GM23338 (cell line): Measurements from ENCODE around the gene RTEL1. TPM values are rescaled to one million over a fixed set of nuclear protein-coding genes. Genes with fewer than 3 reads are reported as not detected.

Experiments used
- ATAC-seq: fragments of 200-7000 bp; cut with Tn5 transposase; 3 replicates; pipeline ENCODE4 v1.9.1; 2020
- DNase-seq: peaks from one replicate; pipeline ENCODE4 v3.0.0-alpha.2; 2015; ENCODE audit warnings: low spot score
- H2AFZ ChIP-seq: fragments of 200-600 bp; sonication (generic); 2 replicates; pipeline ENCODE4 v1.8.0; 2016; ENCODE audit warnings: antibody characterized with exemption, mild to moderate bottlenecking, moderate library complexity
- H3F3A ChIP-seq: fragments of 200-600 bp; sonication (generic); replicated peaks from 2 replicates; pipeline ENCODE4 v1.8.0; 2017; ENCODE audit warnings: antibody characterized with exemption, mixed run types, low read depth
- H3K27ac ChIP-seq: fragments of 200-600 bp; sonication (generic); 2 replicates; pipeline ENCODE4 v1.6.1; 2016; ENCODE audit warnings: low read depth
- H3K27me3 ChIP-seq: fragments of 200-600 bp; sonication (generic); 2 replicates; pipeline ENCODE4 v1.8.0; 2016; ENCODE audit warnings: mild to moderate bottlenecking, mixed run types, moderate library complexity; ENCODE audit not compliant: insufficient read depth
- H3K36me3 ChIP-seq: fragments of 200-600 bp; sonication (generic); 2 replicates; pipeline ENCODE4 v1.8.0; 2016; ENCODE audit warnings: mild to moderate bottlenecking; ENCODE audit not compliant: insufficient read depth
- H3K4me1 ChIP-seq: fragments of 200-600 bp; sonication (generic); 2 replicates; pipeline ENCODE4 v1.8.0; 2016; ENCODE audit warnings: mild to moderate bottlenecking, moderate library complexity; ENCODE audit not compliant: insufficient read depth
- H3K4me2 ChIP-seq: fragments of 200-600 bp; sonication (generic); 2 replicates; pipeline ENCODE4 v1.7.1; 2017; ENCODE audit warnings: mixed run types
- H3K4me3 ChIP-seq: fragments of 200-600 bp; sonication (generic); 2 replicates; pipeline ENCODE4 v1.6.1; 2016; ENCODE audit warnings: mixed run types
- H3K79me2 ChIP-seq: fragments of 200-600 bp; sonication (generic); replicated peaks from 2 replicates; pipeline ENCODE4 v1.8.0; 2017; ENCODE audit warnings: mild to moderate bottlenecking; ENCODE audit not compliant: insufficient read depth
- H3K9me2 ChIP-seq: fragments of 200-600 bp; sonication (generic); 2 replicates; pipeline ENCODE4 v1.8.0; 2017; ENCODE audit not compliant: insufficient read depth
- H4K20me1 ChIP-seq: fragments of 200-600 bp; sonication (generic); replicated peaks from 2 replicates; pipeline ENCODE4 v1.8.0; 2017; ENCODE audit warnings: mild to moderate bottlenecking; ENCODE audit not compliant: insufficient read depth
- H3K27ac Mint-ChIP-seq: 2 replicates; pipeline ENCODE4 v1.8.0; 2020; ENCODE audit warnings: inconsistent platforms, mild to moderate bottlenecking, moderate library complexity, mixed read lengths
- H3K27me3 Mint-ChIP-seq: 3 replicates; pipeline ENCODE4 v1.8.0; 2022; ENCODE audit warnings: low read depth, mild to moderate bottlenecking, moderate library complexity, mixed read lengths, inconsistent platforms; ENCODE audit not compliant: insufficient read depth, poor library complexity
- H3K36me3 Mint-ChIP-seq: 3 replicates; pipeline ENCODE4 v1.8.0; 2021; ENCODE audit warnings: low read depth, mild to moderate bottlenecking, inconsistent platforms, moderate library complexity, mixed read lengths
- H3K4me1 Mint-ChIP-seq: 3 replicates; pipeline ENCODE4 v1.8.0; 2020; ENCODE audit warnings: mild to moderate bottlenecking, inconsistent platforms, mixed read lengths
- H3K4me3 Mint-ChIP-seq: 3 replicates; pipeline ENCODE4 v1.8.0; 2021; ENCODE audit warnings: moderate library complexity, mild to moderate bottlenecking, inconsistent platforms, mixed read lengths
- H3K9me3 Mint-ChIP-seq: 3 replicates; pipeline ENCODE4 v1.8.0; 2020; ENCODE audit warnings: moderate library complexity, mild to moderate bottlenecking, inconsistent platforms, mixed read lengths
- CREB1 ChIP-seq: fragments of 250-450 bp; sonication (Bioruptor Pico); IDR thresholded peaks from 2 replicates; pipeline ENCODE4 v1.5.0; 2020; ENCODE audit warnings: low read depth, mild to moderate bottlenecking, moderate library complexity
- EZH2 ChIP-seq: fragments of 200-600 bp; sonication (generic); IDR thresholded peaks from one replicate; pipeline ENCODE4 v1.8.0; 2017; ENCODE audit warnings: antibody characterized with exemption, mild to moderate bottlenecking, low read depth; ENCODE audit not compliant: unreplicated experiment
- EZH2phosphoT487 ChIP-seq: fragments of 200-600 bp; sonication (generic); IDR thresholded peaks from one replicate; pipeline ENCODE4 v1.8.1; 2018; ENCODE audit warnings: antibody characterized with exemption; ENCODE audit not compliant: unreplicated experiment
- JUNB ChIP-seq: IDR thresholded peaks from one replicate; pipeline ENCODE4 v1.6.1; 2016; ENCODE audit warnings: antibody characterized with exemption; ENCODE audit not compliant: unreplicated experiment
- STAT1 ChIP-seq: IDR thresholded peaks from one replicate; pipeline ENCODE4 v1.6.1; 2016; ENCODE audit warnings: antibody characterized with exemption; ENCODE audit not compliant: unreplicated experiment
- ZNF114 ChIP-seq: fragments of 250-450 bp; sonication (Bioruptor Pico); IDR thresholded peaks from 2 replicates; pipeline ENCODE4 v1.5.0; 2020; ENCODE audit warnings: mild to moderate bottlenecking, moderate library complexity
- polyA plus RNA-seq: library from polyadenylated mRNA; unstranded; fragments of >200 nt; fragmentation: Nextera tagmentation; extraction: Ambion mirVana; gene quantifications from 2 replicates; pipeline ENCODE4 v1.2.1, GENCODE V29; 2016
- total RNA-seq: library from RNA; depleted of rRNA; stranded (reverse); fragments of >200 nt; shearing (Covaris generic); gene quantifications from 2 replicates; pipeline ENCODE4 v1.2.3, GENCODE V29; 2014
- TF ChIP-seq, protein P1 (sequence below): IDR thresholded peaks from one replicate; pipeline ENCODE4 v1.6.1; 2018; ENCODE audit warnings: antibody characterized with exemption; ENCODE audit not compliant: unreplicated experiment
- TF ChIP-seq, protein P2 (sequence below), 2 experiments: fragments of 200-600 bp in 1 of 2; sonication (generic) in 1 of 2; conservative IDR thresholded peaks; 2 replicates each; pipeline versions ENCODE4 v1.5.1 to v1.6.1; 2016 to 2017; ENCODE audit warnings: antibody characterized with exemption in 2 of 2, low read depth in 2 of 2, mild to moderate bottlenecking in 2 of 2, moderate library complexity in 1 of 2
- TF ChIP-seq, protein P3 (sequence below): fragments of 250-450 bp; sonication (Bioruptor Pico); IDR thresholded peaks from 2 replicates; pipeline ENCODE4 v1.5.0; 2020; ENCODE audit warnings: mild to moderate bottlenecking, moderate library complexity

Gene RTEL1
- total and polyA plus RNA-seq, 2 experiments from 2014 or later, result 14.2 to 34.5 TPM

DNA sequence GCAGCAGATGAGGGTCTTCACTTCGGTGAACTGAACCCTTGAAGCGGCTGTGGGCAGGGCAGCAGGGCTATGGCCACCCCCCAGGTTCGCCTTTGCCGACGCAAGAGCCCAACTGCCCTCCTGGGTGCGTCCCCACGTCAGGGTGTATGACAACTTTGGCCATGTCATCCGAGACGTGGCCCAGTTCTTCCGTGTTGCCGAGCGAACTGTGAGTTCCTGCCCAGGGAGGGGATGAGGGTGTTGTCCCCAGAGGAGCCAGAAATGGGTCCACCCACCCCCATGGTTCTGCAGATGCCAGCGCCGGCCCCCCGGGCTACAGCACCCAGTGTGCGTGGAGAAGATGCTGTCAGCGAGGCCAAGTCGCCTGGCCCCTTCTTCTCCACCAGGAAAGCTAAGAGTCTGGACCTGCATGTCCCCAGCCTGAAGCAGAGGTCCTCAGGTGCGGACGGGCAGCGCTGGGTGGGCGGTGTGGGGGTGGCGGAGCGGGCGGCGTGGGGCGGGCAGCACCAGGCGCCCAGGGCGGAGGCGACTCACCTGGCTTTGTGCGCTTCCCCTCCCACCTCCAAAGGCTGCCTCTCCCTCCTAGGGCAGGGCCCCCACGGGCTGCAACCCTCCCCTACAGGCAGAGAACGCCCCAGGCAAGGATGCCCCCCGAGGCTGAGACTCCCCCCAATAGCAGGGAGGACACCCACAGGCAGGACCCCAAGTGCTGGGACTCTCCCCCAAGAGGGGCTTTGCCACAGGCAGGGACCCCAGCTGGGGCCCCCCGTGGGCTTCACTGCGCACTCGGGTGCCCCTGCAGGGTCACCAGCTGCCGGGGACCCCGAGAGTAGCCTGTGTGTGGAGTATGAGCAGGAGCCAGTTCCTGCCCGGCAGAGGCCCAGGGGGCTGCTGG, 32.1 kb downstream of the RTEL1 start:
- Histone ChIP-seq H4K20me1 (no peaks in the 10 kb centered on the region), H3F3A (no peaks in the 10 kb centered on the region), H3K4me2 (no peak overlapping the region), H3K27ac (no peak overlapping the region), H2AFZ (no peak overlapping the region), H3K9me2 (no peaks in the 10 kb centered on the region), H3K4me1 (no peaks in the 10 kb centered on the region), H3K79me2 (no peaks in the 10 kb centered on the region), H3K36me3 (no peaks in the 10 kb centered on the region), H3K4me3 (no peak overlapping the region), H3K27me3 (no peaks in the 10 kb centered on the region)
- ATAC-seq (no peak), DNase-seq (no peak)
- TF ChIP-seq, protein P1, sequence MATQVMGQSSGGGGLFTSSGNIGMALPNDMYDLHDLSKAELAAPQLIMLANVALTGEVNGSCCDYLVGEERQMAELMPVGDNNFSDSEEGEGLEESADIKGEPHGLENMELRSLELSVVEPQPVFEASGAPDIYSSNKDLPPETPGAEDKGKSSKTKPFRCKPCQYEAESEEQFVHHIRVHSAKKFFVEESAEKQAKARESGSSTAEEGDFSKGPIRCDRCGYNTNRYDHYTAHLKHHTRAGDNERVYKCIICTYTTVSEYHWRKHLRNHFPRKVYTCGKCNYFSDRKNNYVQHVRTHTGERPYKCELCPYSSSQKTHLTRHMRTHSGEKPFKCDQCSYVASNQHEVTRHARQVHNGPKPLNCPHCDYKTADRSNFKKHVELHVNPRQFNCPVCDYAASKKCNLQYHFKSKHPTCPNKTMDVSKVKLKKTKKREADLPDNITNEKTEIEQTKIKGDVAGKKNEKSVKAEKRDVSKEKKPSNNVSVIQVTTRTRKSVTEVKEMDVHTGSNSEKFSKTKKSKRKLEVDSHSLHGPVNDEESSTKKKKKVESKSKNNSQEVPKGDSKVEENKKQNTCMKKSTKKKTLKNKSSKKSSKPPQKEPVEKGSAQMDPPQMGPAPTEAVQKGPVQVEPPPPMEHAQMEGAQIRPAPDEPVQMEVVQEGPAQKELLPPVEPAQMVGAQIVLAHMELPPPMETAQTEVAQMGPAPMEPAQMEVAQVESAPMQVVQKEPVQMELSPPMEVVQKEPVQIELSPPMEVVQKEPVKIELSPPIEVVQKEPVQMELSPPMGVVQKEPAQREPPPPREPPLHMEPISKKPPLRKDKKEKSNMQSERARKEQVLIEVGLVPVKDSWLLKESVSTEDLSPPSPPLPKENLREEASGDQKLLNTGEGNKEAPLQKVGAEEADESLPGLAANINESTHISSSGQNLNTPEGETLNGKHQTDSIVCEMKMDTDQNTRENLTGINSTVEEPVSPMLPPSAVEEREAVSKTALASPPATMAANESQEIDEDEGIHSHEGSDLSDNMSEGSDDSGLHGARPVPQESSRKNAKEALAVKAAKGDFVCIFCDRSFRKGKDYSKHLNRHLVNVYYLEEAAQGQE, result no peak
- TF ChIP-seq CREB1 (no peak), JUNB (no peak), STAT1 (no peak), EZH2 (no peak), ZNF114 (no peak), EZH2phosphoT487 (no peak)
- TF ChIP-seq, protein P2, sequence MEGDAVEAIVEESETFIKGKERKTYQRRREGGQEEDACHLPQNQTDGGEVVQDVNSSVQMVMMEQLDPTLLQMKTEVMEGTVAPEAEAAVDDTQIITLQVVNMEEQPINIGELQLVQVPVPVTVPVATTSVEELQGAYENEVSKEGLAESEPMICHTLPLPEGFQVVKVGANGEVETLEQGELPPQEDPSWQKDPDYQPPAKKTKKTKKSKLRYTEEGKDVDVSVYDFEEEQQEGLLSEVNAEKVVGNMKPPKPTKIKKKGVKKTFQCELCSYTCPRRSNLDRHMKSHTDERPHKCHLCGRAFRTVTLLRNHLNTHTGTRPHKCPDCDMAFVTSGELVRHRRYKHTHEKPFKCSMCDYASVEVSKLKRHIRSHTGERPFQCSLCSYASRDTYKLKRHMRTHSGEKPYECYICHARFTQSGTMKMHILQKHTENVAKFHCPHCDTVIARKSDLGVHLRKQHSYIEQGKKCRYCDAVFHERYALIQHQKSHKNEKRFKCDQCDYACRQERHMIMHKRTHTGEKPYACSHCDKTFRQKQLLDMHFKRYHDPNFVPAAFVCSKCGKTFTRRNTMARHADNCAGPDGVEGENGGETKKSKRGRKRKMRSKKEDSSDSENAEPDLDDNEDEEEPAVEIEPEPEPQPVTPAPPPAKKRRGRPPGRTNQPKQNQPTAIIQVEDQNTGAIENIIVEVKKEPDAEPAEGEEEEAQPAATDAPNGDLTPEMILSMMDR (conservative IDR thresholded peaks at IDR 0.05; ENCODE audit: low read depth in 2 of 2), result no peak
- TF ChIP-seq, protein P3, sequence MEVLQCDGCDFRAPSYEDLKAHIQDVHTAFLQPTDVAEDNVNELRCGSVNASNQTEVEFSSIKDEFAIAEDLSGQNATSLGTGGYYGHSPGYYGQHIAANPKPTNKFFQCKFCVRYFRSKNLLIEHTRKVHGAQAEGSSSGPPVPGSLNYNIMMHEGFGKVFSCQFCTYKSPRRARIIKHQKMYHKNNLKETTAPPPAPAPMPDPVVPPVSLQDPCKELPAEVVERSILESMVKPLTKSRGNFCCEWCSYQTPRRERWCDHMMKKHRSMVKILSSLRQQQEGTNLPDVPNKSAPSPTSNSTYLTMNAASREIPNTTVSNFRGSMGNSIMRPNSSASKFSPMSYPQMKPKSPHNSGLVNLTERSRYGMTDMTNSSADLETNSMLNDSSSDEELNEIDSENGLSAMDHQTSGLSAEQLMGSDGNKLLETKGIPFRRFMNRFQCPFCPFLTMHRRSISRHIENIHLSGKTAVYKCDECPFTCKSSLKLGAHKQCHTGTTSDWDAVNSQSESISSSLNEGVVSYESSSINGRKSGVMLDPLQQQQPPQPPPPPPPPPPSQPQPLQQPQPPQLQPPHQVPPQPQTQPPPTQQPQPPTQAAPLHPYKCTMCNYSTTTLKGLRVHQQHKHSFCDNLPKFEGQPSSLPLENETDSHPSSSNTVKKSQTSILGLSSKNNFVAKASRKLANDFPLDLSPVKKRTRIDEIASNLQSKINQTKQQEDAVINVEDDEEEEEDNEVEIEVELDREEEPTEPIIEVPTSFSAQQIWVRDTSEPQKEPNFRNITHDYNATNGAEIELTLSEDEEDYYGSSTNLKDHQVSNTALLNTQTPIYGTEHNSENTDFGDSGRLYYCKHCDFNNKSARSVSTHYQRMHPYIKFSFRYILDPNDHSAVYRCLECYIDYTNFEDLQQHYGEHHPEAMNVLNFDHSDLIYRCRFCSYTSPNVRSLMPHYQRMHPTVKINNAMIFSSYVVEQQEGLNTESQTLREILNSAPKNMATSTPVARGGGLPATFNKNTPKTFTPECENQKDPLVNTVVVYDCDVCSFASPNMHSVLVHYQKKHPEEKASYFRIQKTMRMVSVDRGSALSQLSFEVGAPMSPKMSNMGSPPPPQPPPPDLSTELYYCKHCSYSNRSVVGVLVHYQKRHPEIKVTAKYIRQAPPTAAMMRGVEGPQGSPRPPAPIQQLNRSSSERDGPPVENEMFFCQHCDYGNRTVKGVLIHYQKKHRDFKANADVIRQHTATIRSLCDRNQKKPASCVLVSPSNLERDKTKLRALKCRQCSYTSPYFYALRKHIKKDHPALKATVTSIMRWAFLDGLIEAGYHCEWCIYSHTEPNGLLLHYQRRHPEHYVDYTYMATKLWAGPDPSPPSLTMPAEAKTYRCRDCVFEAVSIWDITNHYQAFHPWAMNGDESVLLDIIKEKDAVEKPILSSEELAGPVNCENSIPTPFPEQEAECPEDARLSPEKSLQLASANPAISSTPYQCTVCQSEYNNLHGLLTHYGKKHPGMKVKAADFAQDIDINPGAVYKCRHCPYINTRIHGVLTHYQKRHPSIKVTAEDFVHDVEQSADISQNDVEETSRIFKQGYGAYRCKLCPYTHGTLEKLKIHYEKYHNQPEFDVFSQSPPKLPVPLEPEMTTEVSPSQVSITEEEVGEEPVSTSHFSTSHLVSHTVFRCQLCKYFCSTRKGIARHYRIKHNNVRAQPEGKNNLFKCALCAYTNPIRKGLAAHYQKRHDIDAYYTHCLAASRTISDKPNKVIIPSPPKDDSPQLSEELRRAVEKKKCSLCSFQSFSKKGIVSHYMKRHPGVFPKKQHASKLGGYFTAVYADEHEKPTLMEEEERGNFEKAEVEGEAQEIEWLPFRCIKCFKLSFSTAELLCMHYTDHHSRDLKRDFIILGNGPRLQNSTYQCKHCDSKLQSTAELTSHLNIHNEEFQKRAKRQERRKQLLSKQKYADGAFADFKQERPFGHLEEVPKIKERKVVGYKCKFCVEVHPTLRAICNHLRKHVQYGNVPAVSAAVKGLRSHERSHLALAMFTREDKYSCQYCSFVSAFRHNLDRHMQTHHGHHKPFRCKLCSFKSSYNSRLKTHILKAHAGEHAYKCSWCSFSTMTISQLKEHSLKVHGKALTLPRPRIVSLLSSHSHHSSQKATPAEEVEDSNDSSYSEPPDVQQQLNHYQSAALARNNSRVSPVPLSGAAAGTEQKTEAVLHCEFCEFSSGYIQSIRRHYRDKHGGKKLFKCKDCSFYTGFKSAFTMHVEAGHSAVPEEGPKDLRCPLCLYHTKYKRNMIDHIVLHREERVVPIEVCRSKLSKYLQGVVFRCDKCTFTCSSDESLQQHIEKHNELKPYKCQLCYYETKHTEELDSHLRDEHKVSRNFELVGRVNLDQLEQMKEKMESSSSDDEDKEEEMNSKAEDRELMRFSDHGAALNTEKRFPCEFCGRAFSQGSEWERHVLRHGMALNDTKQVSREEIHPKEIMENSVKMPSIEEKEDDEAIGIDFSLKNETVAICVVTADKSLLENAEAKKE (CRISPR knock-in tag), result no peak
- H3K4me1 Mint-ChIP-seq, result no peaks in the 10 kb centered on the region; the same call in 2 of the 3 replicates
- H3K9me3 Mint-ChIP-seq, result peaks cover 14% of the 10 kb centered on the region; the same call in 2 of the 3 replicates
- peaks cover 22% of the 10 kb centered on the region for H3K27me3 Mint-ChIP-seq
- H3K27ac Mint-ChIP-seq, result no peak overlapping the region
- peaks cover 24% of the 10 kb centered on the region for H3K36me3 Mint-ChIP-seq
- H3K4me3 Mint-ChIP-seq, result no peak overlapping the region
